ENCODE results near the gene POLL. TPM values are rescaled to one million over a fixed set of nuclear protein-coding genes. Genes with fewer than 3 reads are reported as not detected.

POLL gene
- total RNA-seq, 1 experiment from 2014 or later: 51.3 TPM

DNA sequence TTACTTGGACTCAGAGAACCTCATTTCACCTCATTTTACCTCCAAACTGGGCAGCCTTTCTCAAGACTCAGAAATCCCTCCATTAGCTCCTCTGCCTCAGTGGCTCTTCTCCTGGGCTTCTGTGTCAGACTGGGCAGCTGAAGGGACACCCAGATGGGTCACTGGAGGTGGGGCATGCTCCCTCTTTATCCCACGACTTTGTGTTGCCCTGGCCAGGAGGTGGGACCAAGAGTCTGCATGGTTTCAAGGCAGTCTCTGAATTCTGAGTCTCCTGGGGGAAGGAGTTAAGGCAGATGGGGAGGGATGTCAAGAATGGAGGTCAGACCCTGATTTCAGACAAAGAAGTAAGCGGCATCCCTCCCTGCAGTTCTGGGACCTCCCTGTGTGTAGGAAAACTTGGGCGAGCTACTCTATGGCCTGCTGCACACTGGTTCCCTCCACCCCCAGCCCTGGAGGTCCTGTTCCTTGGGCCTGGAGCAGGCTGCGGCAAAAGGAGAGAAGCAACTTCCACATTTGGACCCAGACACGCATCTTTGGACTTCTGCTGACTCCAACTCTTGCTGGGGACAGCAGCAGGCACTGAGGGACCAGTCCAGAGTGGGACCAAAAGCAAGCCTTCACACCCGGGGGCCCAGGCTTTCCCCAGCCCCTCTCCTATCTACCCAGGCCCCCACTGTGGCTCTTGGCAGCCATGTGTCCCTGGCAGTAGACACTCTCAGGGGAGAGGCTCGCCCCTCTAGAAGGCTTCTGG lies 10.8 kb downstream of the POLL start:
- Histone ChIP-seq H3K9ac (ENCODE audit: low read length) (no peak overlapping the region), H3K4me1 (ENCODE audit: control insufficient read depth in 1 of 2, insufficient read depth in 2 of 2, low read length in 2 of 2) (peaks cover 0 to 5% of the 10 kb centered on the region in 2 experiments; a peak in 1 of 4 replicates), H3K4me2 (ENCODE audit: low read length) (no peak overlapping the region), H3K9me3 (ENCODE audit: control insufficient read depth in 1 of 2, insufficient read depth in 1 of 2, low read depth in 1 of 2, low read length in 2 of 2) (no peaks in the 10 kb centered on the region), H3K79me2 (ENCODE audit: insufficient read depth, low read length) (no peaks in the 10 kb centered on the region), H3K27ac (ENCODE audit: low read depth, low read length) (no peak overlapping the region), H4K20me1 (ENCODE audit: insufficient read depth) (no peaks in the 10 kb centered on the region), H3K4me3 (replicated peaks in 1 of 2; ENCODE audit: low read depth in 1 of 2, low read length in 2 of 2) (no peak overlapping the region), H3K9me2 (ENCODE audit: insufficient read depth) (no peaks in the 10 kb centered on the region), H3K36me3 (ENCODE audit: control insufficient read depth in 1 of 2, insufficient read depth in 2 of 2, low read length in 2 of 2) (peaks cover 0 to 2% of the 10 kb centered on the region in 2 experiments; a peak in 1 of 4 replicates), H2AFZ (ENCODE audit: low read depth, low read length, poor library complexity, severe bottlenecking) (no peak overlapping the region), H3K27me3 (ENCODE audit: insufficient read depth, low read length) (no peaks in the 10 kb centered on the region)
- no TSS peak for BruUV-seq (replicated peaks)
- POLR2A ChIA-PET: no interaction called here
- ATAC-seq (no peak), DNase-seq (ENCODE audit: low read depth, low spot score) (no peak)
- intact Hi-C loops (cut with micrococcal nuclease): loop anchor here (10.0 kb wide), 1 partner anchor 512 kb away; the partner anchor contains the start of gene KAZALD1
- CTCF ChIA-PET: interaction anchor here (0.6 to 1.8 kb wide), 5 partner anchors 25 to 363 kb away, joined by 3 to 6 read pairs (median 4); no protein-coding TSS in a partner anchor
- TF ChIP-seq RAD21 (IDR thresholded peaks at IDR 0.05; ENCODE audit: low read depth) (no peak), POLR2A (IDR thresholded peaks at IDR 0.05; ENCODE audit: borderline replicate concordance, extremely low read depth, insufficient read depth, insufficient read length) (no peak), FOSL1 (IDR thresholded peaks at IDR 0.05; ENCODE audit: low read depth) (no peak), POLR2AphosphoS5 (IDR thresholded peaks at IDR 0.05; ENCODE audit: low read depth, low read length) (no peak), SRF (IDR thresholded peaks at IDR 0.05; ENCODE audit: low read depth) (no peak), ZFX (IDR thresholded peaks at IDR 0.05) (no peak), ELF1 (IDR thresholded peaks at IDR 0.05; ENCODE audit: borderline replicate concordance, low read depth) (no peak), YY1 (IDR thresholded peaks at IDR 0.05; ENCODE audit: extremely low read depth, insufficient replicate concordance, low read depth, low read length) (no peak), TCF7L2 (IDR thresholded peaks at IDR 0.05; ENCODE audit: borderline replicate concordance, extremely low read depth, insufficient read depth, insufficient read length) (no peak), CBX3 (IDR thresholded peaks at IDR 0.05; ENCODE audit: low read depth) (no peak)
- TF ChIP-seq, protein P1, sequence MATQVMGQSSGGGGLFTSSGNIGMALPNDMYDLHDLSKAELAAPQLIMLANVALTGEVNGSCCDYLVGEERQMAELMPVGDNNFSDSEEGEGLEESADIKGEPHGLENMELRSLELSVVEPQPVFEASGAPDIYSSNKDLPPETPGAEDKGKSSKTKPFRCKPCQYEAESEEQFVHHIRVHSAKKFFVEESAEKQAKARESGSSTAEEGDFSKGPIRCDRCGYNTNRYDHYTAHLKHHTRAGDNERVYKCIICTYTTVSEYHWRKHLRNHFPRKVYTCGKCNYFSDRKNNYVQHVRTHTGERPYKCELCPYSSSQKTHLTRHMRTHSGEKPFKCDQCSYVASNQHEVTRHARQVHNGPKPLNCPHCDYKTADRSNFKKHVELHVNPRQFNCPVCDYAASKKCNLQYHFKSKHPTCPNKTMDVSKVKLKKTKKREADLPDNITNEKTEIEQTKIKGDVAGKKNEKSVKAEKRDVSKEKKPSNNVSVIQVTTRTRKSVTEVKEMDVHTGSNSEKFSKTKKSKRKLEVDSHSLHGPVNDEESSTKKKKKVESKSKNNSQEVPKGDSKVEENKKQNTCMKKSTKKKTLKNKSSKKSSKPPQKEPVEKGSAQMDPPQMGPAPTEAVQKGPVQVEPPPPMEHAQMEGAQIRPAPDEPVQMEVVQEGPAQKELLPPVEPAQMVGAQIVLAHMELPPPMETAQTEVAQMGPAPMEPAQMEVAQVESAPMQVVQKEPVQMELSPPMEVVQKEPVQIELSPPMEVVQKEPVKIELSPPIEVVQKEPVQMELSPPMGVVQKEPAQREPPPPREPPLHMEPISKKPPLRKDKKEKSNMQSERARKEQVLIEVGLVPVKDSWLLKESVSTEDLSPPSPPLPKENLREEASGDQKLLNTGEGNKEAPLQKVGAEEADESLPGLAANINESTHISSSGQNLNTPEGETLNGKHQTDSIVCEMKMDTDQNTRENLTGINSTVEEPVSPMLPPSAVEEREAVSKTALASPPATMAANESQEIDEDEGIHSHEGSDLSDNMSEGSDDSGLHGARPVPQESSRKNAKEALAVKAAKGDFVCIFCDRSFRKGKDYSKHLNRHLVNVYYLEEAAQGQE (IDR thresholded peaks at IDR 0.05; ENCODE audit: low read depth): no peak
- TF ChIP-seq, protein P2, sequence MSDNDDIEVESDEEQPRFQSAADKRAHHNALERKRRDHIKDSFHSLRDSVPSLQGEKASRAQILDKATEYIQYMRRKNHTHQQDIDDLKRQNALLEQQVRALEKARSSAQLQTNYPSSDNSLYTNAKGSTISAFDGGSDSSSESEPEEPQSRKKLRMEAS (IDR thresholded peaks at IDR 0.05): no peak
- TF ChIP-seq, protein P3, sequence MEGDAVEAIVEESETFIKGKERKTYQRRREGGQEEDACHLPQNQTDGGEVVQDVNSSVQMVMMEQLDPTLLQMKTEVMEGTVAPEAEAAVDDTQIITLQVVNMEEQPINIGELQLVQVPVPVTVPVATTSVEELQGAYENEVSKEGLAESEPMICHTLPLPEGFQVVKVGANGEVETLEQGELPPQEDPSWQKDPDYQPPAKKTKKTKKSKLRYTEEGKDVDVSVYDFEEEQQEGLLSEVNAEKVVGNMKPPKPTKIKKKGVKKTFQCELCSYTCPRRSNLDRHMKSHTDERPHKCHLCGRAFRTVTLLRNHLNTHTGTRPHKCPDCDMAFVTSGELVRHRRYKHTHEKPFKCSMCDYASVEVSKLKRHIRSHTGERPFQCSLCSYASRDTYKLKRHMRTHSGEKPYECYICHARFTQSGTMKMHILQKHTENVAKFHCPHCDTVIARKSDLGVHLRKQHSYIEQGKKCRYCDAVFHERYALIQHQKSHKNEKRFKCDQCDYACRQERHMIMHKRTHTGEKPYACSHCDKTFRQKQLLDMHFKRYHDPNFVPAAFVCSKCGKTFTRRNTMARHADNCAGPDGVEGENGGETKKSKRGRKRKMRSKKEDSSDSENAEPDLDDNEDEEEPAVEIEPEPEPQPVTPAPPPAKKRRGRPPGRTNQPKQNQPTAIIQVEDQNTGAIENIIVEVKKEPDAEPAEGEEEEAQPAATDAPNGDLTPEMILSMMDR (IDR thresholded peaks at IDR 0.05 in 2 of 3, conservative IDR thresholded peaks at IDR 0.05 in 1 of 3; ENCODE audit: borderline replicate concordance in 1 of 3, insufficient read depth in 1 of 3, low read depth in 2 of 3, low read length in 2 of 3): no peak
- TF ChIP-seq, protein P4, sequence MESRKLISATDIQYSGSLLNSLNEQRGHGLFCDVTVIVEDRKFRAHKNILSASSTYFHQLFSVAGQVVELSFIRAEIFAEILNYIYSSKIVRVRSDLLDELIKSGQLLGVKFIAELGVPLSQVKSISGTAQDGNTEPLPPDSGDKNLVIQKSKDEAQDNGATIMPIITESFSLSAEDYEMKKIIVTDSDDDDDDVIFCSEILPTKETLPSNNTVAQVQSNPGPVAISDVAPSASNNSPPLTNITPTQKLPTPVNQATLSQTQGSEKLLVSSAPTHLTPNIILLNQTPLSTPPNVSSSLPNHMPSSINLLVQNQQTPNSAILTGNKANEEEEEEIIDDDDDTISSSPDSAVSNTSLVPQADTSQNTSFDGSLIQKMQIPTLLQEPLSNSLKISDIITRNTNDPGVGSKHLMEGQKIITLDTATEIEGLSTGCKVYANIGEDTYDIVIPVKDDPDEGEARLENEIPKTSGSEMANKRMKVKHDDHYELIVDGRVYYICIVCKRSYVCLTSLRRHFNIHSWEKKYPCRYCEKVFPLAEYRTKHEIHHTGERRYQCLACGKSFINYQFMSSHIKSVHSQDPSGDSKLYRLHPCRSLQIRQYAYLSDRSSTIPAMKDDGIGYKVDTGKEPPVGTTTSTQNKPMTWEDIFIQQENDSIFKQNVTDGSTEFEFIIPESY (IDR thresholded peaks at IDR 0.05; ENCODE audit: extremely low read depth, insufficient replicate concordance, low read length): no peak
- TF ChIP-seq, protein P5, sequence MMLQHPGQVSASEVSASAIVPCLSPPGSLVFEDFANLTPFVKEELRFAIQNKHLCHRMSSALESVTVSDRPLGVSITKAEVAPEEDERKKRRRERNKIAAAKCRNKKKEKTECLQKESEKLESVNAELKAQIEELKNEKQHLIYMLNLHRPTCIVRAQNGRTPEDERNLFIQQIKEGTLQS (IDR thresholded peaks at IDR 0.05): no peak
- RAD21 ChIA-PET (ENCODE audit: low non-redundant PET in 1 of 2, low total read pairs in 2 of 2, uncharacterized antibody in 2 of 2, unreplicated experiment in 2 of 2): interaction anchor here in 1 of 2 experiments (1.7 kb wide), 1 partner anchor 9 kb away, joined by 3 read pairs; no protein-coding TSS in a partner anchor
